OCI-LY7 (cell line): Measurements from ENCODE around the gene PANK2. TPM values are rescaled to one million over a fixed set of nuclear protein-coding genes. Genes with fewer than 3 reads are reported as not detected.

Source experiments
- BruUV-seq: library from RNA; stranded (reverse); fragments of 400-500 nt; replicated peaks from 2 replicates; lab custom pipeline; 2021; lab: Mats Ljungman, UMichigan
- CTCF ChIA-PET: fragments of 300-600 bp; sonication (Branson Sonifier 250); formaldehyde crosslinking; loops from one replicate; lab custom pipeline; 2022; ENCODE audit warnings: antibody characterized with exemption; ENCODE audit not compliant: unreplicated experiment; lab: Charles Lee
- POLR2A ChIA-PET: fragments of 300-600 bp; sonication (Branson Sonifier 250); formaldehyde crosslinking; loops from one replicate; lab custom pipeline; 2022; ENCODE audit warnings: antibody characterized with exemption; lab: Charles Lee
- DNase-seq: peaks from one replicate; pipeline ENCODE4 v3.0.0-alpha.2; 2015; ENCODE audit warnings: low spot score
- H2AFZ ChIP-seq: fragments of 200-600 bp; sonication (generic), shearing (Covaris generic); 2 replicates; pipeline ENCODE4 v1.6.1; 2014; ENCODE audit warnings: mild to moderate bottlenecking, antibody characterized with exemption, low read length, moderate library complexity
- H3K27ac ChIP-seq: fragments of 200-600 bp; sonication (generic); 2 replicates; pipeline ENCODE4 v1.5.1; 2014; ENCODE audit warnings: mixed run types, low read depth, mild to moderate bottlenecking, moderate library complexity, low read length, inconsistent platforms; ENCODE audit not compliant: poor library complexity, severe bottlenecking
- H3K36me3 ChIP-seq: fragments of 200-600 bp; sonication (generic); 2 replicates; pipeline ENCODE4 v1.6.1; 2014; ENCODE audit warnings: mild to moderate bottlenecking, antibody characterized with exemption, low read length, moderate library complexity, mixed read lengths; ENCODE audit not compliant: insufficient read depth
- H3K4me1 ChIP-seq: fragments of 200-600 bp; sonication (generic); 2 replicates; pipeline ENCODE4 v1.5.1; 2014; ENCODE audit warnings: mild to moderate bottlenecking, low read length; ENCODE audit not compliant: insufficient read depth, poor library complexity, severe bottlenecking
- H3K4me2 ChIP-seq: fragments of 200-600 bp; sonication (generic); 2 replicates; pipeline ENCODE4 v1.6.1; 2014; ENCODE audit warnings: mild to moderate bottlenecking, low read length
- H3K4me3 ChIP-seq: fragments of 200-600 bp; sonication (generic); 2 replicates; pipeline ENCODE4 v1.5.1; 2014; ENCODE audit warnings: mild to moderate bottlenecking, low read depth, low read length; ENCODE audit not compliant: poor library complexity, severe bottlenecking
- H3K79me2 ChIP-seq: fragments of 200-600 bp; sonication (generic); 2 replicates; pipeline ENCODE4 v1.6.1; 2016; ENCODE audit warnings: low read depth, mild to moderate bottlenecking, low read length, moderate library complexity, mixed read lengths; ENCODE audit not compliant: insufficient read depth
- H3K9me2 ChIP-seq: fragments of 200-600 bp; sonication (generic); 2 replicates; pipeline ENCODE4 v1.6.1; 2016; ENCODE audit warnings: mild to moderate bottlenecking, low read length, mixed read lengths; ENCODE audit not compliant: insufficient read depth
- H3K9me3 ChIP-seq: fragments of 200-600 bp; sonication (generic); 2 replicates; pipeline ENCODE4 v1.6.1; 2014; ENCODE audit warnings: mild to moderate bottlenecking, mixed run types, low read length, mixed read lengths
- H4K20me1 ChIP-seq: fragments of 200-600 bp; sonication (generic); 2 replicates; pipeline ENCODE4 v1.6.1; 2014; ENCODE audit warnings: mild to moderate bottlenecking, antibody characterized with exemption, low read length, moderate library complexity, mixed read lengths; ENCODE audit not compliant: insufficient read depth
- CTCF ChIP-seq: fragments of 200-600 bp; sonication (generic); conservative IDR thresholded peaks from 2 replicates; pipeline ENCODE4 v1.5.1; 2014; ENCODE audit warnings: mild to moderate bottlenecking, antibody characterized with exemption, low read length, moderate library complexity, mixed read lengths
- EZH2phosphoT487 ChIP-seq: fragments of 200-600 bp; sonication (generic); IDR thresholded peaks from 2 replicates; pipeline ENCODE4 v1.6.1; 2018; ENCODE audit warnings: low read depth, borderline replicate concordance, mild to moderate bottlenecking, mixed run types, antibody characterized with exemption, low read length, moderate library complexity, mixed read lengths
- intact Hi-C: fragments of 100-400 bp; cut with micrococcal nuclease; formaldehyde crosslinking; loops from one replicate; pipeline ENCODE4 v1.10.0; 2022; ENCODE audit not compliant: unreplicated experiment
- total RNA-seq, 2 experiments: library from RNA; depleted of rRNA in 1 of 2; stranded (reverse); fragments of >200 nt in 1 of 2; shearing (Covaris generic) in 1 of 2; gene quantifications; 2 replicates each; pipeline ENCODE4 v1.2.3, GENCODE V29; 2014 to 2022

Gene PANK2
- total RNA-seq, 2 experiments from 2014 or later, result 40.9 to 66.6 TPM

GRCh38 chr20:3901706-3902440, 12.7 kb downstream of the PANK2 start:
- TF ChIP-seq CTCF (no peak), EZH2phosphoT487 (no peak)

GRCh38 chr20:3902446-3902845, 13.3 kb downstream of the PANK2 start:
- H3K27ac ChIP-seq, result no peak overlapping the region
- H4K20me1 ChIP-seq, result peaks cover 38% of the 10 kb centered on the region
- H3K4me2 ChIP-seq, result no peak overlapping the region
- H3K4me1 ChIP-seq, result peaks cover 71% of the 10 kb centered on the region
- BruUV-seq, result no TSS peak
- H2AFZ ChIP-seq, result no peak overlapping the region
- no peaks in the 10 kb centered on the region for H3K9me2 ChIP-seq
- no peak for DNase-seq
- intact Hi-C loops, result no loop called here
- peaks cover 100% of the 10 kb centered on the region for H3K79me2 ChIP-seq
- POLR2A ChIA-PET, result interaction anchor here (1.0 to 3.8 kb wide), 3 partner anchors 10 to 16 kb away, joined by 3 to 21 read pairs (median 3); no protein-coding TSS in a partner anchor
- CTCF ChIA-PET, result no interaction called here
- no peak for TF ChIP-seq EZH2phosphoT487
- no peak for TF ChIP-seq CTCF
- H3K4me3 ChIP-seq, result no peak overlapping the region
- H3K9me3 ChIP-seq, result no peaks in the 10 kb centered on the region
- peaks cover 49% of the 10 kb centered on the region for H3K36me3 ChIP-seq

More at GRCh38 chr20:3901706-3902440, 12.7 kb downstream of the PANK2 start:
- no peaks in the 10 kb centered on the region for H3K9me2 ChIP-seq
- peaks cover 100% of the 10 kb centered on the region for H3K79me2 ChIP-seq
- ChIA-PET CTCF (no interaction called here), POLR2A (interaction anchor here (0.9 to 3.8 kb wide), 3 partner anchors 9 to 36 kb away, joined by 3 to 21 read pairs (median 11); no protein-coding TSS in a partner anchor)
- BruUV-seq, result no TSS peak
- peaks cover 41% of the 10 kb centered on the region for H4K20me1 ChIP-seq
- intact Hi-C loops, result no loop called here
- peaks cover 51% of the 10 kb centered on the region for H3K36me3 ChIP-seq
- no peaks in the 10 kb centered on the region for H3K9me3 ChIP-seq
- H3K4me2 ChIP-seq, result peak overlapping the region; percentile 43
- H3K4me3 ChIP-seq, result no peak overlapping the region
- peaks cover 73% of the 10 kb centered on the region for H3K4me1 ChIP-seq
- peak overlapping the region; percentile 35 for H3K27ac ChIP-seq
- no peak overlapping the region for H2AFZ ChIP-seq
- no peak for DNase-seq

GRCh38 chr20:3904224-3904623, 15.0 kb downstream of the PANK2 start:
- Histone ChIP-seq H3K4me3 (no peak overlapping the region), H4K20me1 (peaks cover 54% of the 10 kb centered on the region), H3K27ac (no peak overlapping the region), H2AFZ (no peak overlapping the region), H3K4me2 (no peak overlapping the region), H3K79me2 (peaks cover 100% of the 10 kb centered on the region), H3K4me1 (peaks cover 55% of the 10 kb centered on the region), H3K9me3 (no peaks in the 10 kb centered on the region), H3K9me2 (no peaks in the 10 kb centered on the region), H3K36me3 (peaks cover 54% of the 10 kb centered on the region)
- intact Hi-C loops, result no loop called here
- CTCF ChIA-PET, result no interaction called here
- BruUV-seq, result no TSS peak
- TF ChIP-seq CTCF (no peak), EZH2phosphoT487 (no peak)
- POLR2A ChIA-PET, result interaction anchor here (0.9 kb wide), 1 partner anchor 10 kb away, joined by 4 read pairs; no protein-coding TSS in a partner anchor
- no peak for DNase-seq
